ENCODE data around the gene BCAS3.
A peak's percentile ranks its signal among the peaks of the same experiment; 100 is the strongest.

Gene BCAS3

GRCh38 chr17:61385577-61386236 lies 708.1 kb downstream of the BCAS3 start:
- DNase-seq: no peak
- Mint-ChIP-seq H3K4me1 (no peaks in the 10 kb centered on the region), H3K9me3 (no peaks in the 10 kb centered on the region), H3K36me3 (ENCODE audit: low read depth) (peaks cover 2% of the 10 kb centered on the region), H3K4me3 (no peak overlapping the region), H3K27me3 (peaks cover 4% of the 10 kb centered on the region), H3K27ac (no peak overlapping the region)
- ATAC-seq: no peak

- Mint-ChIP-seq H3K36me3 (ENCODE audit: low read depth) (peaks cover 2% of the 10 kb centered on the region), H3K27me3 (peaks cover 4% of the 10 kb centered on the region), H3K4me1 (no peaks in the 10 kb centered on the region), H3K27ac (no peak overlapping the region), H3K4me3 (no peak overlapping the region), H3K9me3 (no peaks in the 10 kb centered on the region)
- DNase-seq (no peak), ATAC-seq (no peak)
These were observed 708.6 kb downstream of the BCAS3 start for GRCh38 chr17:61386251-61386650.

GRCh38 chr17:61387011-61387410 lies 709.4 kb downstream of the BCAS3 start:
- Mint-ChIP-seq H3K4me3 (no peak overlapping the region), H3K9me3 (no peaks in the 10 kb centered on the region), H3K27ac (no peak overlapping the region), H3K27me3 (peaks cover 4% of the 10 kb centered on the region), H3K4me1 (no peaks in the 10 kb centered on the region), H3K36me3 (ENCODE audit: low read depth) (peaks cover 2% of the 10 kb centered on the region)
- DNase-seq (no peak), ATAC-seq (no peak)

- Mint-ChIP-seq H3K4me1 (no peaks in the 10 kb centered on the region), H3K27me3 (peaks cover 5% of the 10 kb centered on the region), H3K4me3 (no peak overlapping the region), H3K9me3 (no peaks in the 10 kb centered on the region), H3K36me3 (ENCODE audit: low read depth) (peaks cover 2% of the 10 kb centered on the region), H3K27ac (no peak overlapping the region)
- ATAC-seq: no peak
- no peak for DNase-seq
These were observed 710.1 kb downstream of the BCAS3 start for GRCh38 chr17:61387511-61388305.

- Mint-ChIP-seq H3K4me1 (no peaks in the 10 kb centered on the region), H3K27me3 (peaks cover 5% of the 10 kb centered on the region), H3K36me3 (ENCODE audit: low read depth) (no peaks in the 10 kb centered on the region), H3K27ac (no peak overlapping the region), H3K4me3 (no peak overlapping the region), H3K9me3 (no peaks in the 10 kb centered on the region)
- ATAC-seq (no peak), DNase-seq (no peak)
These were observed 711.1 kb downstream of the BCAS3 start for GRCh38 chr17:61388561-61389356.

GRCh38 chr17:61389670-61390478 lies 712.2 kb downstream of the BCAS3 start:
- H3K4me1 Mint-ChIP-seq: no peaks in the 10 kb centered on the region
- H3K27me3 Mint-ChIP-seq: peaks cover 10% of the 10 kb centered on the region
- H3K36me3 Mint-ChIP-seq (ENCODE audit: low read depth): no peaks in the 10 kb centered on the region
- no peaks in the 10 kb centered on the region for H3K9me3 Mint-ChIP-seq
- peak; percentile 73 for DNase-seq
- H3K4me3 Mint-ChIP-seq: no peak overlapping the region
- peak; percentile 29 for ATAC-seq
- H3K27ac Mint-ChIP-seq: no peak overlapping the region

- peaks cover 15% of the 10 kb centered on the region for H3K27me3 Mint-ChIP-seq
- no peak overlapping the region for H3K27ac Mint-ChIP-seq
- H3K4me3 Mint-ChIP-seq: no peak overlapping the region
- H3K9me3 Mint-ChIP-seq: no peaks in the 10 kb centered on the region
- no peak for ATAC-seq
- no peak for DNase-seq
- H3K36me3 Mint-ChIP-seq (ENCODE audit: low read depth): no peaks in the 10 kb centered on the region
- peaks cover 2% of the 10 kb centered on the region for H3K4me1 Mint-ChIP-seq
These were observed 712.8 kb downstream of the BCAS3 start for GRCh38 chr17:61390479-61390791.

- H3K9me3 Mint-ChIP-seq: no peaks in the 10 kb centered on the region
- no peak overlapping the region for H3K27ac Mint-ChIP-seq
These were observed 714.1 kb downstream of the BCAS3 start for GRCh38 chr17:61391595-61392291.

GRCh38 chr17:61392679-61393078 lies 715.0 kb downstream of the BCAS3 start:
- peaks cover 24% of the 10 kb centered on the region for H3K27me3 Mint-ChIP-seq
- peaks cover 2% of the 10 kb centered on the region for H3K4me1 Mint-ChIP-seq

More at GRCh38 chr17:61391595-61392291, 714.1 kb downstream of the BCAS3 start:
- peaks cover 2% of the 10 kb centered on the region for H3K4me1 Mint-ChIP-seq
- DNase-seq (no peak), ATAC-seq (no peak)
- H3K36me3 Mint-ChIP-seq (ENCODE audit: low read depth): no peaks in the 10 kb centered on the region
- H3K27me3 Mint-ChIP-seq: peaks cover 20% of the 10 kb centered on the region
- H3K4me3 Mint-ChIP-seq: no peak overlapping the region

GRCh38 chr17:61393550-61393903 lies 715.9 kb downstream of the BCAS3 start:
- Mint-ChIP-seq H3K27ac (no peak overlapping the region), H3K4me3 (no peak overlapping the region), H3K36me3 (ENCODE audit: low read depth) (no peaks in the 10 kb centered on the region), H3K27me3 (peaks cover 32% of the 10 kb centered on the region), H3K4me1 (peaks cover 9% of the 10 kb centered on the region), H3K9me3 (no peaks in the 10 kb centered on the region)
- no peak for ATAC-seq
- no peak for DNase-seq

More at GRCh38 chr17:61392679-61393078, 715.0 kb downstream of the BCAS3 start:
- Mint-ChIP-seq H3K27ac (no peak overlapping the region), H3K9me3 (no peaks in the 10 kb centered on the region), H3K4me3 (no peak overlapping the region), H3K36me3 (ENCODE audit: low read depth) (no peaks in the 10 kb centered on the region)
- no peak for DNase-seq
- no peak for ATAC-seq

GRCh38 chr17:61393904-61394629 lies 716.4 kb downstream of the BCAS3 start:
- DNase-seq (no peak), ATAC-seq (no peak)
- H3K27me3 Mint-ChIP-seq: peaks cover 34% of the 10 kb centered on the region
- peaks cover 11% of the 10 kb centered on the region for H3K4me1 Mint-ChIP-seq
- peaks cover 2% of the 10 kb centered on the region for H3K36me3 Mint-ChIP-seq (ENCODE audit: low read depth)
- no peaks in the 10 kb centered on the region for H3K9me3 Mint-ChIP-seq
- no peak overlapping the region for H3K4me3 Mint-ChIP-seq
- H3K27ac Mint-ChIP-seq: no peak overlapping the region

- H3K9me3 Mint-ChIP-seq: no peaks in the 10 kb centered on the region
These were observed 717.2 kb downstream of the BCAS3 start for GRCh38 chr17:61394630-61395408.

More at GRCh38 chr17:61394630-61395408, 717.2 kb downstream of the BCAS3 start:
- H3K36me3 Mint-ChIP-seq (ENCODE audit: low read depth): peaks cover 2% of the 10 kb centered on the region
- peaks cover 33% of the 10 kb centered on the region for H3K27me3 Mint-ChIP-seq
- no peak for DNase-seq
- no peak overlapping the region for H3K4me3 Mint-ChIP-seq
- H3K4me1 Mint-ChIP-seq: peaks cover 11% of the 10 kb centered on the region
- no peak for ATAC-seq
- H3K27ac Mint-ChIP-seq: no peak overlapping the region

All from activated naive CD8-positive, alpha-beta T cell treated with anti-CD3 and anti-CD28 coated beads, Interleukin-2, amount 50 U/mL, for 24 hours (primary cell).